SHP77 treated with DMSO at 0.1 percent for 48 hours (cell line): ENCODE results near the gene LCE5A.
"Not testable (repeated sequence)": the region's sequence is repeated elsewhere in the genome, so short reads cannot be mapped to it uniquely, and the experiment has no call there.

Experiments
- DNase-seq: peaks from one replicate; lab custom pipeline; 2025; lab: John Stamatoyannopoulos, UW

The LCE5A gene, protein sequence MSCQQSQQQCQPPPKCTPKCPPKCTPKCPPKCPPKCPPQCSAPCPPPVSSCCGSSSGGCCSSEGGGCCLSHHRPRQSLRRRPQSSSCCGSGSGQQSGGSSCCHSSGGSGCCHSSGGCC

DNA sequence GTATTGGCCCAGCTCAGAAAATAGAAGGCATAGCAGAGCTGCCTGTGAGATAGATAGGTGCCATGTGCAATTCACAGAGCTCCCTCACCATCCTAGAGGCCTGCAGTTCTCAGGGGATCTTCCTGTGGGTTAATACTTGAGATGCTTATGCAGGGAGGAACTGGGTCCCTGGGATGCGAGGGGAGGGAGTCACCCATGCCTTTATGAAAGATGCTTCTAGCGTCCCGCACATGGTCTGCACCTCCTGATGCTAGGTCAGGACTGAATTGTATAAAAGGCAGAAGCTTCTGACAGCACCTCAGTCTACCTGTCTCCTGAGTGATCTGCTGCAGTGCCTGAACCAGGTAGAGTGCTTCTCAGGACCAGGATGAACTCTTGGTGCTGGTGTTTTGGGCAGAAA lies at the start of gene LCE5A:
Gene LCE5A (plus strand): TSS at position 301 of the 400 bp plus-strand sequence. CDS start 732 bp downstream, outside the sequence.
- DNase-seq: no peak

DNA sequence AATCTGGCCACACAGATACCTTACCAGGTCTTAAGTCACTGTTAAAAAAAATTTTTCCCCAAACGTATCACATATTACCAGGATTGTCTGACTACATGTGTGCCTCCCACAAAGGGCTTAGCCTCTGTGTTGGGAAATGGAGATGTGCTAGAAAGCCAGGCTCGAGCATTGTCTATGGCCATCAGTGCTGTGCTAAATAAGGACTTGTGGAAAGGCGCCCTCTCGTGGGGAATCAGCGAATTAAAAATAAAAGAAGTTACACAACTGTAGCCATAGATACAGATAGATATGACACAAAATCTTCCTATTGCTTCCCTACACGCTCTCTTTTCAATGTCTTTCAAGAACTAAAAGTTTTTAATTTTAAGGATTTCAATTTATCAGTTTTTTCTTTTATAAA lies 49.1 kb upstream of the LCE5A start:
- DNase-seq: peak; percentile 90

DNA sequence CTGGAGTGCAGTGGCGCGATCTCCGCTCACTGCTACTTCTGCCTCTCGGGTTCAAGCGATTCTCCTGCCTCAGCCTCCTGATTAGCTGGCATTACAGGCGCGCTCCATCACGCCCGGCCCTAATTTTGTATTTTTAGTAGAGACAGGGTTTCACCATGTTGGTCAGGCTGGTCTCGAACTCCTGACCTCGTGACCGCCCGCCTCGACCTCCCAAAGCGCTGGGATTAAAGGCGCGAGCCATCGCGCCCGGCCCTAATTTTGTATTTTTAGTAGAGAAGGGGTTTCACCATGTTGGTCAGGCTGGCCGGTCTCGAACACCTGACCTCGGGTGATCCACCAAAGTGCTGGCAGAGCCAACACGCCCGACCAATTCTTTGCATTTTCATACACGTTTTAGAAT lies 48.0 kb upstream of the LCE5A start:
- DNase-seq: no peak

DNA sequence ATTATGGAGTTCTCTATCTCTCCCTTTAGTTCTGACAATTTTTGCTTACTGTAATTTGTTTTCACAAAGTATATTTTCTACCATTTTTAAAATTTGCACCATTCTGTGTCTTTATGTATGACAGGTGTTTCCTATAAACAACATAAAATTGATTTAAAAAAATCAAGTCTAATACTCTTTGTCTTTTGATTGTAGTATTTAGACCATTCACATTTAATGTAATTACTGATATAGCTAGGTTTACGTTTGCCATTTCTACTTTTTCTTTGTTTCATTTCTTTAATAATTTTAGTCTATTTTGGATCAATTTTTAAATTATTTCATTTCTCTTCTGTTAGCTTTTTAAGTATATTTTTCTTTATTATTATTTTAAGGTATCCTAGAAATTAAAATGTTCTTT lies 44.4 kb upstream of the LCE5A start:
- no peak for DNase-seq

DNA sequence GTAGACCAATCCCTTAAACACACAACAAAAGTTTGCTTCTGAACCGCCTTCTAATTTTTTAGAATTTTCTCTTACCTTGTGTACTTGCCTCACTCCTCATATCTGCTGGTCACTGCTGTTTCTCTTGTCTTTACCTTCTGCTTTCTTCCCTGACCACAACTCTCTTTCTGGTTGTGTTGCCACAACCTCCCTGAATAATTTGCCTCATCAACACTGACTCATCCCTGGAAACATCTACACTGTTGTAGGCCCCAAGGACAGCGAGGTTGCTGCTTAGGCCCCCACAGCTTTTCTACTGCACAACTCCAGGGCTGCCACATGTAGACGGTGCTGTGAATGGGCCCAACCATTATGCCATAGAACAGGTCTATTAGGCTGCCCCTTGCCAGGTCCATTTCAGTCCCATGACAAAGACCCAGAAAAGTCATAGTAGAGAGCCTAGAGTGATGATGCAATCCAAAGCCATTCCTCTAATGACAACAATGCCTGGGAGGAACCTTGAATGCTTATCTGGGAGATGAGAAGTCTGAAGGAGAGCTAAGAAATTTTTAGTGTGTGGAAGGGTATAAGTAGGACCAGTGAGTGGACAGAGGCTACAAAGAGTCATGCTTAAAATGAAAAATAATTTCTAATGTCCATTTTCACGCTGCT lies 36.6 kb upstream of the LCE5A start:
- DNase-seq: no peak

DNA sequence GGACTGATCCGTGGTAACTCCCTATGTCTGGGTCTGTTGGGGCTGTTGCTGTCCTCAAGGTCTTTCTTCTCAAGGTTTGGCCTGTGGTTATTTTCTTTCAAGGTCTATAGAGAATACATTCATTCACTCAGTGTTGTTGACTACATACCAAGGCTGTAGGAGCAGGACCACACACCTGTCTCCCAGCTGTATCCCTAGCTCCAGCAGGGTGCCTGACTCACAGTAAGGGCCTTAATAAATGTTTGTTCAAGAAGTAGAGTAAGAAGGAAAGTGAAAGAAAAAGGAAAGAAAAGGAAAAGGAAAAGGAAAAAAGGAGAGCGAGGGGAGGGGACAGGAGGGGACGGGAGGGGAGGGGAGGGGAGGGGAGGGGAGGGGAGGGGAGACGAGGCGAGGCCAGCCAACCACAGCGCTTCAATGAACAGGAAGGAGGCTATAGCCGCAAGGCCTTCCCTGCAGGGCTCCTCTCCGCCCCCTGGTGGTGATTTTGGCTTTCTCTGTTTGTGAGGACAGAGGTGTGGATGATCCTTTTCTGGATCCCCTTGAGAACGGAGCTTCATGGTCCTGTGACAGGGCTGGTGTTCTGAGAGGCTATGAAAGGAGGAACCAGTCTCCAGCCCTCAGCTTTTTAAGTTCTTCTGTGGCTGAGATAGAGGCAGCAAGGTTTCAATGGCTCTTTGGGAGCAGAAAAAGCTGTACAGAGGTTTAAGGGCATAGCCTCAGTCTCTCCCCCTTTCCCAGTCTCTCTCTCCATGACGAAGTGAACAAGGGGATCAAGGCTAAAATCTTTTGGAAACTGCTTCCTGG lies 30.6 kb upstream of the LCE5A start:
- no peak for DNase-seq

DNA sequence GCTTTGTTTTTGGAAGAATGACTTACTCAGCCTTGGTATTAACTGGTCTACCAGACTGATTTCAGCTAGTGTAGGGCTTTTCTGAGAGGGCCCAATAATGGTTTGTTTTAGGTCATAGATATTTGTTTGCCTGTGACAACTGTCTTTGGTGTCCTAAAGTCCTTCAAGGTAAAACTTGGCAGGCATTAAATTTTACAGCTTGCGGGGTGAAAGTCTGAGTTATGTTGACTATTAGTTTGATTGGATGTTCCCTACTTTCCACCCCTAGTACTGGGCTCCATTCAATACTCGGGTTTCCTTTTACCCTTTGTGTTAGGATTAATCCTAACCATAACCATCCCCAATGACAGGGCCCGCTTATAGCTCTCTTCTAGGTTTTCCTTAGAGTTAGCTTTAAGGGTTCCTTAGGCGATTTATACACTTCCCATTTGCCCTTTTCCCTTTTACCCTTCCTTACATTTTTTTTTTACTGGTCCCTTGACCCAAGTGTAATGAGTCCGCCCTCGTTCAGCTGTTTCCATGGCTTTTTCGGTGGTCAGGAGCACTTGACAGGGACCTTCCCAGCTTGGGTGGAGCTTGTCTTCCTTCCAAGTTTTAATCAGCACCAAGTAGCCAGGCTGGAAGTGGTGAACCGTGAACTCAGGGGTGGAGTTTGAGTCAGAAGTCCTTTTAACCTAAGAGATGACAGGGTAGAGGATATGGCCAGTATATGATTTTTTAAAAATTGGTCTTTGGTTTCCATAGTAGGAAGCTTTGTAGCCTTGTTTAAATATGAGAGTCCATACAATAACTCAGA lies 28.5 kb upstream of the LCE5A start:
- no peak for DNase-seq

DNA sequence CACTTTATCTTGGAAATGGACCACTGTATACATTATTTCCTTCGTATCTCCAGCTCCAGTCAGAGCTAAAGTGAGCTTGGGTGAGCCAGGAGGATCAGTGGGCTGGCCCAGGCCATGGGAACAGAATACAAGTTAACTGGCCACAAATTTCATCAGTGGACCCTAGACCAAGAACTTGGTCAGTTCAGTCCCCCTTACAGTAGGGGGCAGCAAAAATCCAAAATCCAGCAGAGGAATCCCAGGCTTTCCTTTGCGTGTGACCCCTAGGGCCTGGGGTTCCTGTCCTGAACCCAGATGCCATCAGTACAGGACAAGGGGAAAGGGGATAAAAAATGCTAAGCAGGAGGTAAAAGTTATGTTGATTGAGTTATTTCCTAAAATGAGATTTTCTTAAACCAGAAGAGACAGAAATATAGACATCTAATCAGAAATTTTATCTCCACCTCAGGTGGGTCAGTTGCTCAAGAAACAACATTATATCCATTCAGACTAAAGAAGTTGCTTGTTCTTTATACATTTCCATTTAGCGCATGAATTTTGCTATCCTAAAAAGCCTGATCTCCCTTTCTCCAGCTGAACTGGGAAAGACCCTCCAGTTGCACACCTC lies 24.1 kb upstream of the LCE5A start:
- DNase-seq: no peak

DNA sequence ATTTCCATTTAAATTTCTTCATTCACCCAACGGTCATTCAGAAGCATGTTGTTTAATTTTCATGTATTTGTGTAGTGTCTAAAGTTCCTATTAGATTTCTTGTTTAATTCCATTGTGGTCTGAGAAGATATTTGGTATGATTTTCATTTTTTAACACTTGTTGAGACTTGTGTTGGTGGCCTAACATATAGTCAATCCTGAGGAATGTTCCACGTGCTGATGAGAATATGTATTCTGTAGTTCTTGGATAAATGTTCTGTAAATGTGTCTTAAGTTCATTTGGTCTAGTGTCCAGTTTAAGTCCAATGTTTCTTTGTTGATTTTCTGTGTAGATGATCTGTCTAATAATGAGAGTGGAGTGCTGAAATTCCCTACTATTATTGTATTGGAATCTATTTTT lies 22.7 kb upstream of the LCE5A start:
- no peak for DNase-seq

DNA sequence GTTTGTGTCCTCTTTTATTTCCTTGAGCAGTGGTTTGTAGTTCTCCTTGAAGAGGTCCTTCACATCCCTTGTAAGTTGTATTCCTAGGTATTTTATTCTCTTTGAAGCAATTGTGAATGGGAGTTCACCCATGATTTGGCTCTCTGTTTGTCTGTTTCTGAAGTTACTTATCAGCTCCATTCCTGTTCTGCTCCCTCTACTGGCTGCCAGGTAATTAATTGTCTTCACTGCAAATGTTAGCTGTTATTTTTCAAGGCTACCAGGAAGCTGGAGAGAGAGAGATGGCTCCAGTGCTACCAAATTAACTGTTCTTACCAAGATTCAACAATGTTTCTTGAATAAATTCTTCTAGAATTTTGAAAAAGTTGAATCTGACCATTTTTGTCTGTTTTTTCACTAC lies 19.1 kb upstream of the LCE5A start:
- not testable (repeated sequence) for DNase-seq

DNA sequence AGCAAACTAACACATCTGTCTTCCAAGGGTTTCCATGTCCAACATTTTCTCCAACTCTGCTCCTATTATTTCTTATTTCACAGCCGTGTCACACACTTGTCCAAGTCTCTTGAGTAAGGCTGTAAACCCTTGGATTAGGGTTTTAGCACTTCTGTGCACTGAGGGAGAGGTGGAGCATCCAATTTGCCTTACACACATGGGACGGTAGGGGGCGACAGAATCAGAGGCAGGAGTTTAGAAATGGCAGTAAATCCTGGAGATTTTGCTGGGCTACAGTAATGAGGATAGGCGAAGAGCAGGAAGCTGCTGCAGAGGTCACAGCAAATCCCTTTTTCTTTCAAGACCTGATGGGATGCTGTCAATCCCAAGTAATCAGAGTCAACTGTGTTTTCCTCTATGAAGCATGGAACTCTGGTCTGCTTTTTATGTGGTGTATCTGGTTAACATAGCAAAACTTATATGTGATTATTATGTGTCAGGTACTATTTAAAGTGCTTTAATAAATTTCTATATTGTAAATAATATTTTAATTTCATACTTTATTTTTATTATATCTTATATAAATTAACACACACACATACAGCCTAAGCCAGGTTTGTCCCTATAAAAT lies 15.4 kb upstream of the LCE5A start:
- DNase-seq: peak; percentile 31

DNA sequence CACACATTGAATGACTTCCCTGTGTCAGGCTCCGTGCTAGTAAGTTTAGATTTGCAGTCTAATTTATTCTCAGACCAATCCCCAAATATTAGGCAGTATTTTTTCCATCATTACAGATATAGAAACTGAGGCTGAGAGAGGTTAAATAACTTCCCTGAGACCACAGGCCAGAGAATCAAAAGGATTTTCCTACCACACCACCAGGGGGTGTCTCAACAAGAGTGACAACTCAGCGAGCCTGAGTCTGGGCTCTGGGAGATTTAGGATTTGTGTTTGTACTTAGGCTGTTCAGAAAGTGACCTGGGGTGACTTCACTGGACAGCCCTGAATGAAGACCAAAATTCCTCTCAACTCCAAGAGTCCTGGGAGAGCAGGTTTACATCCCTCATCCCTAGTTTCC lies 13.3 kb upstream of the LCE5A start:
- peak; percentile 10 for DNase-seq

DNA sequence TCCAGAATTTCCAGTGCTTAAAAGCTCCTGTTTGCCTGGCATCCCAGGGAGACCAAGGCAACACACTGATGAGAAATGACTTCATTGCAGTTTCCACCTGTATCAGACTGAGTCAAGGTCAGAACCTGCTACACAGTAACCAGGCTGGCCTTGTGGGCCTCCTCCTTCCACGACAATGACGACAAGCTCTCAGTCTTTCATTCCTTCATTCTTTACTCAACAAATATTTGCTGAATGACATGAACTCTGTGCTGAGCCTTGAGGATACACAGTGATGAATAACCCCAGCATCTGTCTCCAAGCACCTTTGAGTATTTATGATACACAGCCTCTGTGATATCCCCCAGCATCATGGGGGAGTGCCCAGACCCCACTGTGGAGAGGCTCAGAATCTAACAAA lies 8.9 kb upstream of the LCE5A start:
- no peak for DNase-seq

DNA sequence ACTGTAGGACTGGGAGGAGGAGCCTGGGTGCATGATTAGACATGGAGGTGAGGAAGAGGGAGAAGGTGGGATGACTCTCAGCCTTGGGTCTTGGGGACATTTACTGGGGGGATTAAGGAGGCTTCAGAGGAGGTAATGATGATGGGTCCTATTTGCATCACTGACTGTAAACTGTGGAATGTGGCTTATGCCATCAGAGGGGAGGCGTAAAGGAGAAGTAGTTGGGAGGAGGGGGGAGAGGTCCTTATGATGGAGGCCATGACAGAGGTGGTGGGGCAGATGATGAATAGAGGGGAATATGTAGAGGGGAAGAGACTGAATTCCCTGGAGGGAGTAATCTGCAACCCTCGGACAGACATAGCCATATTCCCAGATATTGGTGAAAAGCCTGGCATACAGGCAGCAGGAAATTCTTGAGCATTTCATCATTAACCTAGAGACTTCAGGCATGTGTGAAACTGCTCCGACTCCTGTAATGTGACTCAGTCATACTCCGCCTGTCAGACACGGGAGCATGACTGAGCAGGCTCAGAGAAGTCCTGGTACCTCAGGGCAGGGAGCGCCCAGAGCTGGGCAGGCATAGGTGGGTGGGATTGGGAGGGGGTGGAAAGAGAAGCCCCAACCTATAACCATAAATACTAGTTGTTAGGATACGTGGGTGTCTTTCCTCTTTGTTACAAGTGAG lies 8.0 kb upstream of the LCE5A start:
- no peak for DNase-seq

DNA sequence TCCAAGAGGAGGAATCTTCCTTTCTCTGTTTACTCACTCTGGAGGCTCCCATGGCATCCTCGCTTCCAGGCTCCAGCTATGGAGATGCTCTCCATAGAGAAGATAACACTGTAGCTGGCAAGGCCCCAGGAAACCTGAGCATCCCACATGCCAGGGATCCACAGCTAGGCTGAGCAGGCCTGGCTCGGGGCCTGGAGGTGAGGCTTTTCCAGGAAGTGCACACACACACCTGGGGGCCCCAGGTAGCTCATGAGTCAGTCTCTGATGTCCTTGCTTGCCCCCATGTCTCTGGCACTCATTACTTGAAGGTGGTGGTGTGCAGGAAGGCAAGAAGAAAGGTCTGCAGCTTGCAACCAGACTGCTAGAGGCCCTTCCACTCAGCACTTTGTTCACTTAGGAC lies 5.5 kb upstream of the LCE5A start:
- DNase-seq: no peak

DNA sequence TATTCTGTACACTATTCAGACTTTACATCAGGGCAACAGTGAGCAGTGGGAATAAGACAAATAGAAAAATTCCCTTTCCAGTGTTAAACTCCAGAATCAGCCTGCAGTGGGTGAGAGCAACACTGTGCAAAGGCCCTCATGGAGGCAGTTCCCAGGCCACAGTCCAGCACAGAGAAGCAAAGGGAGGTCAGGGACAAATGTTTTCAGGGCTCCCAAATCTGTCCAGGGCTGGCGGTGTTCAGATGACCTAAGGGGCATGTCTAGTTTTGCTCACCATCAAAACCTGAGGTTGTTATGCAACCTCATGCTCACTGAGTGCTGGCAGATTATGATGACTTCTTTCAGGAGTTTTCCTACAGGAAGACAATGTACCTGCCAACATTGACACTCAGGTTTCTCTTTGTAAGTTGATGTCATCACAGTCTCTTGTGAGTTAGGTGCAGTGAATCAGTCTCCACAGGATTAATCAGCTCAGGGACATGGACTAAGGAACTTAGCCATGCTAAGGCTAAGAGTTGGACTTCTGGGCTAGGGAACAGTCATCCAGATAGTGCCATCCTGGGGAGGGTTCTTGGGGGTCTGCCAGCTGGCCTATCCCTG lies 3.6 kb upstream of the LCE5A start:
- no peak for DNase-seq

DNA sequence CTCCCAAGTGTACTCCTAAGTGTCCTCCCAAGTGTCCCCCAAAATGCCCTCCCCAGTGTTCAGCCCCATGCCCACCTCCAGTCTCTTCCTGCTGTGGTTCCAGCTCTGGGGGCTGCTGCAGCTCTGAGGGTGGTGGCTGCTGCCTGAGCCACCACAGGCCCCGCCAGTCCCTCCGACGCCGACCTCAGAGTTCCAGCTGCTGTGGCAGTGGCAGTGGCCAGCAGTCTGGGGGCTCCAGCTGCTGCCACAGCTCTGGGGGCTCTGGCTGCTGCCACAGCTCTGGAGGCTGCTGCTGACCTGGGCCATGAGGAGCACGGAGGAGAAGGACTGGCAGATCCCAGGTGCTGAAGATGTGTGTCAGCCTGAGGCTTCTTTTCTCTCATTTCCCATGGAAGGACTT lies 993 bp downstream of the LCE5A start:
- DNase-seq: no peak

DNA sequence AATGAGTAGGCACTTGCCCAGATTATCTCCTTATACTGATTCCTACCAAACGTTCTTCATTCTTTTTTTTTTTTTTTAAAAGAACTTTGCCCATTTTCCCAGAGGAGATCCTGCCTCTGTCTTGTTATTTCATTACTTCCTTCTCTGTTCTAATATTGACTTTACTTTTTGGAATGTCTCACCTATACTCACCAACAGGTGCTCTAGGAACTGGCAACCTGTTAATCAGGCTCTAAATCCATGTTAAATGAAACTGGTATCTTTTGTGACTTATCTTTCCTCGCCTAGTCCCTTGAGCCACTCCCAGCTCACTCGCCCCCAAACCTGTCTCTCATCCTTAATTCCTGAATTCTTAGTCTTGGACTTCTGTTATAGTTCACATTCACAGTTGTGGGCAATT lies 2.5 kb downstream of the LCE5A start:
- no peak for DNase-seq

DNA sequence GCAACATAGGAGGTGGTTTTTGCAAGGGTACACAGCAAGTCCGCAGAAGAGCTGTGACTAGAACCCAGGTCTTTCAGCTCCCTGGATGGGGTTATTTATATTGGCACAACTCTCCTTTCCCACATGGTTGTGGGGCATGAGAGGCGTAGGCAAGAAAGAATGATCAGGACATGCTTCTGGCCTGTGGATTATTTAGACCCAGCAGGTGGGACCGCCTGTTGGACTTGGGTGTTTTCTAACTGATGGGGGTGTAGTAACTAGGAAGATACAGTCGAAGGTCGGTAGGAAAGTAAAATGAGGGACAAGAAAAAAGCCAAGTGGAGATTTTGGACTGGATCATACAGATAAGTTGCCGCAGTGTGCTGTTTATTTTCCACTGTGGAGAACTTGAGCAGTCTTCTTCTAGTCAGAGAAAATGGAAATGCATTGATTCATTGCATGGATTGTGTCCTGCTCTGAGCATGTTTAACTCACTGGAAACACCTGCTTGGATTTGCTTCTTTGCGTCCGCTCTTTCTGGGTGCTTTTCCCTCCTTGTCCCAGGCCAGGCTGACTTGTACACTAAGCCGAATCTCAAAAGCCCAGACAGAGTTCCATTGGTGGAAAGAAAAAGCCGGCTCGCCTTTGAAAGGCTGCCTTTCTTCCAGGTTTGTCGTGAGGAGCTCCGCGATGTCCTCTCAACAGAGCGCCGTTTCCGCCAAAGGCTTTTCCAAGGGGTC lies 4.3 kb downstream of the LCE5A start:
- no peak for DNase-seq

DNA sequence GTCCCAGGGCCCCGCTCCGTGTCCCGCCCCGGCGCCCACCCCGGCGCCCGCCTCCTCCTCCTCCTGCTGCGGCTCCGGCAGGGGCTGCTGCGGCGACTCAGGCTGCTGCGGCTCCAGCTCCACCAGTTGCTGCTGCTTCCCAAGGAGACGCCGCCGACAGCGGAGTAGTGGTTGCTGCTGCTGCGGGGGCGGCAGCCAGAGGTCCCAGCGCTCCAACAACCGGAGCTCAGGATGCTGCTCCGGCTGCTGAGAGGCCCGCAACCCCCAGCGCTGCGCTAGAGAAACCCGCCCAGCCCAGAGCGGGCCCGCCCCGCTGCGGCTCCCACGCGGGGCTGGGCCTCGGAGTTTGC lies 4.8 kb downstream of the LCE5A start:
- no peak for DNase-seq
